G401.6 (cell line): ENCODE data around the gene RASGRF2.

Experiments
- FAIRE-seq: peaks from 2 replicates; lab custom pipeline; 2012; peaks lifted over from hg19 to GRCh38; lab: Jason Lieb, UNC

RASGRF2 gene

GRCh38 chr5:80951366-80951765, 8.8 kb upstream of the RASGRF2 start:
- FAIRE-seq = no peak

GRCh38 chr5:80953587-80953986, 6.6 kb upstream of the RASGRF2 start:
- FAIRE-seq = no peak

- FAIRE-seq = no peak
Measured at GRCh38 chr5:80955082-80955590, 5.0 kb upstream of the RASGRF2 start.

GRCh38 chr5:80956272-80956671, 3.9 kb upstream of the RASGRF2 start:
- no peak for FAIRE-seq

- no peak for FAIRE-seq
Measured at GRCh38 chr5:80957031-80957761, 3.0 kb upstream of the RASGRF2 start.

GRCh38 chr5:80958616-80959015, 1.5 kb upstream of the RASGRF2 start:
- no peak for FAIRE-seq

- FAIRE-seq = no peak
Measured at GRCh38 chr5:80959138-80959537, 1.0 kb upstream of the RASGRF2 start.

- no peak for FAIRE-seq
Measured at GRCh38 chr5:80960531-80961375, 590 bp downstream of the RASGRF2 start.

- no peak for FAIRE-seq
Measured at GRCh38 chr5:80961376-80962281, 1.5 kb downstream of the RASGRF2 start.

- no peak for FAIRE-seq
Measured at GRCh38 chr5:80962630-80963520, 2.7 kb downstream of the RASGRF2 start.

GRCh38 chr5:80963521-80963895, 3.3 kb downstream of the RASGRF2 start:
- peak; percentile 25 for FAIRE-seq

GRCh38 chr5:80963966-80964481, 3.9 kb downstream of the RASGRF2 start:
- FAIRE-seq = no peak

- FAIRE-seq = no peak
Measured at GRCh38 chr5:80964491-80964890, 4.3 kb downstream of the RASGRF2 start.

GRCh38 chr5:80964919-80965318, 4.8 kb downstream of the RASGRF2 start:
- FAIRE-seq = peak; percentile 94

- FAIRE-seq = peak; percentile 94
Measured at GRCh38 chr5:80967500-80968181, 7.5 kb downstream of the RASGRF2 start.

GRCh38 chr5:80973027-80973426, 12.9 kb downstream of the RASGRF2 start:
- no peak for FAIRE-seq

GRCh38 chr5:80975065-80975464, 14.9 kb downstream of the RASGRF2 start:
- no peak for FAIRE-seq

- FAIRE-seq = no peak
Measured at GRCh38 chr5:80976985-80977384, 16.8 kb downstream of the RASGRF2 start.

GRCh38 chr5:80977764-80978163, 17.6 kb downstream of the RASGRF2 start:
- peak; percentile 89 for FAIRE-seq

GRCh38 chr5:80978772-80979317, 18.7 kb downstream of the RASGRF2 start:
- FAIRE-seq = no peak
